NCI-H1930 (cell line): ENCODE measurements around the gene BCKDHB.
"Not testable (repeated sequence)": the region's sequence is repeated elsewhere in the genome, so short reads cannot be mapped to it uniquely, and the experiment has no call there.

Experiments
- DNase-seq, 2 experiments: peaks; one replicate each; lab custom pipeline; 2025; lab: John Stamatoyannopoulos, UW

BCKDHB gene

GRCh38 chr6:80106418-80107235, at the start of gene BCKDHB:
TSS of gene BCKDHB (plus strand) at chr6:80106671. CDS start at chr6:80106694, 23 bp downstream.
- DNase-seq: peak; percentile 92 to 93

DNA sequence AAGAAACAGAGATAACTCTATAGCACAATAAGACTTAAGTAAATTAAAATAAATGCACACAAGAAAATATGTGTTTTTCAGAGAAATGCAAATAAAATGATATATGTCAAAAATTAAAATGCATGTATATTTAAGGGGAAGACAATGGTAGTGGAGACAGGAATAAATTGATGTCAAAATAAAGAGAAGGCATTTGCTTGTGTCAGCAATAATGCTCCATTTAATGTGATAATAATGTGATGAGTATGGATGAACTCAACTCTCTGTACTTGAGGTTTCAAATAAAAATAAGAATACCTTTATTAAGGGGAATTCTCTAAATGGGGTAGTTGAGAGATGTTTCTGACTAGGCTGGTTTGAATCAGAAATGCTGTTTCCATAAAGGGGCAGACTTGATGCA, 45.7 kb upstream of the BCKDHB start:
- DNase-seq: no peak

GRCh38 chr6:80068146-80068545, 38.3 kb upstream of the BCKDHB start:
- DNase-seq: not testable (repeated sequence)

GRCh38 chr6:80070431-80070830, 36.0 kb upstream of the BCKDHB start:
- DNase-seq: not testable (repeated sequence)

GRCh38 chr6:80077067-80077466, 29.4 kb upstream of the BCKDHB start:
- DNase-seq: no peak

DNA sequence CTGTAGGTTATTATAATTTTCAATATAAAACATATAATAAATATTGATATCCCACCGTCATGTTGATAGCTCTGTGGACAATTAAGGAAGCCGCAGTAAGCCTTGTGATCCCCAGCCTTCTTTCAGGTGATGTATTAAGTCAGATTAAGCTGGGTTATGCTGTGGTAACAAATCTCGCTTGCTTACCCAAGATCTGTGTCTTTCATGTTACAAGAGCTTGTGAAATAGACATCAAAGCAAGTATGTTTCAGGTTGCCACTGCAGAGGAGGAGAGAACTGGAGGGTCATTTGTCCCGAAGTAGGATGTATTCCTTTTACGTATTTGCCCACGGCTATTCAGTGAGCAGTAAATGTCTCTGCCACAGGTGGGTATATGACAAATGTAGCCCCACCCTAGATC, 17.8 kb upstream of the BCKDHB start:
- no peak for DNase-seq

- no peak for DNase-seq
These were observed 15.0 kb upstream of the BCKDHB start for GRCh38 chr6:80091506-80091905.

- DNase-seq: no peak
These were observed 12.5 kb upstream of the BCKDHB start for GRCh38 chr6:80094017-80094416.

- no peak for DNase-seq
These were observed 10.9 kb upstream of the BCKDHB start for GRCh38 chr6:80095600-80095999.

DNA sequence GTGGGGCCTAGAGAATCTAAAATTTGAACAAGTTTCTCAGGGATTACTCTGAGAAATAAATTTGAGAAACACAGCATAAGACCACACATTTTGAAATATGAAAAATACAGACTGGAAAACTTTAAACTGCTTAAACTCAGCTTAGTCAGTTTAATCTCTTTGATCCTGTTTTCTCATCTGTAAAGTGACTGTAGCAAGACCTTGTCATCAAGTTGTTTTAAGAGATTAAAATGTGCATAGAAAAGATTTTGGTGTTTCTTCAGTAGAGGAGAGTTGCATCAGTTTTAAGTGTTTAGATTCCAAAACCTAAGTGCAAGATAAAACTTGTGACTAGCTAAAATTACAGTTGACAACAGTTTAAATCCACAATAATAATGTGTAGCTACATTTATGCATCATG, 8.1 kb upstream of the BCKDHB start:
- no peak for DNase-seq

- no peak for DNase-seq
These were observed 2.0 kb upstream of the BCKDHB start for GRCh38 chr6:80104520-80104919.

DNA sequence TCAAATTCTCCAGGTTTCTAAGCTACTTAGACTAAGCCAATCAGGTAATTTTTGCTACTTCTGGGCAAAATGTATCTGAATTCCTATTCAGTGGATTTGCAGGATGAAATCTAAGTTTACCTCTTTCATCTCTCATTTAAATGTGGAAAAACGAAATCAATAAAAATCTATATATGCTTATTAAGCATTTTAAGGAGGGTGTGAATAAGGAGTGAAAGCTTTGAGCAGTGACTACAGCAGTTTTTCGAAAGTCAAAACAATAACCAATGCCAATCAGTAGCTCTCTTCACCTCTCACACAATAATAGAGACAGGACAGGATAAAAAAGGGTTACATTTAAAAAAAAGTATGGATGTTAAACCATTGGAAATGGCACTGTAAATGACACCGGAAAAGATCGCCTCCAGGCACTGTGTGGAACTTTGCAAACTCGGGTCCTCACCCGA, 476 bp upstream of the BCKDHB start:
- DNase-seq: no peak

GRCh38 chr6:80122576-80122975, 16.1 kb downstream of the BCKDHB start:
- DNase-seq: not testable (repeated sequence)

DNA sequence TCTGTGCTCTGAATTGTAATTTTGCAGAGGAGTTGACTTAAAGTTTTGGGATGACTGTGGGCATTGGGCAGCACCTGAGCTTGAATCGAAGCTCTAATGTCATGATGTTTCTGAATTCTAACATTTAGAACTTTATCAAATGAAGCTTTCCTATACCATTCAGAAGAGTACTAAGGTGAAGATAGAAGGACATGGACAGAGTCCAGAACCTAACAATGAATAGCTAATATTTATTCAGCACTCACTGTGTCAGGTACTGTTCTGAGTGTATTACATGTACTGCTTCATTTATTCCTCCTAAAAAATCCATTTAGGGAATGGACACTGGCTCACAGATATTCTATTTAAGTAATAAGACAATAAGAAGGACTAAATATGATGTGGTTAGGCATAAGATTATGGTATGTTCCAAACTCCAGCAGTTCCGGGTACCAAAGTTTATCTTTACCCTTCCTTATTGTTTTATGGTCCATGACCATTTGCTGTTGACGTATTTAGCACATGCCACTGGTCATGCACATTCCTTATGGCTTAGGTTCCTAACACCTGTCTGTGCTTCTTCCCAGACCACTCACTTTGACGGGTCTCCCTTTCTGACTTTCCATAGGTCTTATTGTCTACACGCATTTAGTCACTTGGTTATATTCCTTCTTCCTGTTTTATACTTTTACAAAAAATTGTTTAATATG, 20.3 kb downstream of the BCKDHB start:
- DNase-seq: no peak

GRCh38 chr6:80129485-80129884, 23.0 kb downstream of the BCKDHB start:
- no peak for DNase-seq

DNA sequence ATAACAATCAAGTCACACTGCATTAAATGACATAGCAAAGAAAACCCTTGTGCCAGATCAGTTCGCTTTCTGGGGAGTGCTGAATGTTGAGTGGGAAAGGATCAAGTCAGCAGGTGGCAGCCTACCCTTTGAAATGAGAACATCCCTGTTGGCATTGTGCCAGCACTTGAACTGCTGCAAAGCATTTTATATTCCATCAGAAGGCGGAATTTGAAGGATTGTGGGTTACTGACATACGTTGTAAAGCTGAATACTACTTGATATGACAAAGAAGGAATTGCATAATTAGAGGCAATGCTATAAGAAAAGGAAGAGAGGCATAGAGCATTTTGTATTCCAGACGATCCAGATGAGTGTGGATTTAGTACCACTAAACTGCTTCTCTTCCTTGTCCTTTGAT, 26.5 kb downstream of the BCKDHB start:
- DNase-seq: peak in 1 of 2 experiments; percentile 2

DNA sequence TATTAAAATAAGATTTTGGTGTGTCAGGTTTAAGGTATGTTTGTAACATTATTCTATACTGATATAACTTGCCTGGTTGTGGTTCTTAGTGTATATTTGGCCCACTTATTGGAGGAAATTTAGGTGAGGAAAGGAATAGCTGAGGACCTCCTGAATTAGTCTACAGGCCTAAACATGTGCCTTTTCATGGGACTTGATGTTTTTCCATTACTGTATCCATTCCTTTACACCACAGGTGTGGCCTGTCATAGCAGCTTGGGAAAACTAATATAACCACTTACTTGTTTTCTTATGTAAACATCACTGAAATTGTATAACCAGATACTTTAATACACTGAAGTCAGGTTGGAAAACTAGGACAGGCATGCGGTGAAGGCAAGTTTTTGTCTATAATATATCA, 27.6 kb downstream of the BCKDHB start:
- no peak for DNase-seq

GRCh38 chr6:80142586-80142985, 36.1 kb downstream of the BCKDHB start:
- no peak for DNase-seq

- no peak for DNase-seq
These were observed 37.0 kb downstream of the BCKDHB start for GRCh38 chr6:80143419-80143937.

- DNase-seq: no peak
These were observed 38.4 kb downstream of the BCKDHB start for GRCh38 chr6:80144753-80145315.

GRCh38 chr6:80145509-80145908, 39.0 kb downstream of the BCKDHB start:
- no peak for DNase-seq

GRCh38 chr6:80145921-80146320, 39.5 kb downstream of the BCKDHB start:
- no peak for DNase-seq

- DNase-seq: no peak
These were observed 41.7 kb downstream of the BCKDHB start for GRCh38 chr6:80148220-80148619.
